ENCODE results near the gene WHRN. TPM values are rescaled to one million over a fixed set of nuclear protein-coding genes. Genes with fewer than 3 reads are reported as not detected.

The WHRN gene
- total and polyA plus RNA-seq, 2 of the 13 experiments (the other 11 are each of a cell fraction or from before 2014, with no cell fraction given): 2.3 to 5.3 TPM

- no peak for TF ChIP-seq ZSCAN21 (CRISPR knock-in tag; IDR thresholded peaks at IDR 0.05; ENCODE audit: borderline replicate concordance)
Observed at GRCh38 chr9:114372921-114373448, 132.3 kb downstream of the WHRN start (continued).

- WGBS (ENCODE audit: low lambda C conversion rate): 87% methylated on average over 13 of the region's 14 CpGs
- Histone ChIP-seq H3K4me2 (ENCODE audit: low read depth, low read length) (no peak overlapping the region), H3K27me3 (ENCODE audit: control insufficient read depth in 1 of 2, insufficient read depth in 2 of 2, low read length in 2 of 2) (no peaks in the 10 kb centered on the region), H3K4me1 (ENCODE audit: insufficient read depth, low read length) (no peaks in the 10 kb centered on the region), H2AFZ (ENCODE audit: low read length) (no peak overlapping the region), H3K9me3 (ENCODE audit: low read length) (no peaks in the 10 kb centered on the region), H3K4me3 (replicated peaks in 1 of 3; ENCODE audit: insufficient read depth in 1 of 3, low read depth in 2 of 3, low read length in 3 of 3) (no peak overlapping the region), H3K27ac (ENCODE audit: extremely low read length, insufficient read depth, low read length) (no peak overlapping the region), H4K20me1 (ENCODE audit: insufficient read depth, low read length) (no peaks in the 10 kb centered on the region), H3K79me2 (ENCODE audit: insufficient read depth, low read length) (no peaks in the 10 kb centered on the region), H3K9ac (ENCODE audit: insufficient read depth, low read depth, low read length) (no peak overlapping the region), H3K36me3 (replicated peaks in 1 of 2; ENCODE audit: control insufficient read depth in 1 of 2, insufficient read depth in 2 of 2, low read length in 2 of 2) (peaks cover 2 to 16% of the 10 kb centered on the region in 2 experiments; a peak in 3 of 5 replicates)
- ChIA-PET CTCF (ENCODE audit: low intra/inter-chr PET ratio, low total read pairs) (no interaction called here), POLR2A (interaction anchor here (0.6 kb wide), 1 partner anchor 9 kb away, joined by 3 read pairs; no protein-coding TSS in a partner anchor)
- DNase-seq (ENCODE audit: low spot score) (no peak), FAIRE-seq (no peak), ATAC-seq (no peak)
- in situ Hi-C loops (cut with HindIII; ENCODE audit: extremely low pct_ligation_motif_present, low pct_unique_long_range_greater_than_20kb): no loop called here
- BruUV-seq (replicated peaks): no TSS peak
- intact Hi-C loops (cut with micrococcal nuclease; ENCODE audit: unreplicated experiment): no loop called here
- no peak for TF ChIP-seq ARNTL (CRISPR knock-in tag; IDR thresholded peaks at IDR 0.05)
- no peak for TF ChIP-seq SNAPC2 (CRISPR knock-in tag; IDR thresholded peaks at IDR 0.05)
- no peak for TF ChIP-seq ZNF546 (CRISPR knock-in tag; conservative IDR thresholded peaks at IDR 0.05)
- TF ChIP-seq TEAD3 (CRISPR knock-in tag; optimal IDR thresholded peaks at IDR 0.05; ENCODE audit: borderline replicate concordance): no peak
- TF ChIP-seq FLYWCH1 (CRISPR knock-in tag; IDR thresholded peaks at IDR 0.05): no peak
- no peak for TF ChIP-seq ZNF34 (CRISPR knock-in tag; IDR thresholded peaks at IDR 0.05; ENCODE audit: borderline replicate concordance)
- TF ChIP-seq SMC3 (IDR thresholded peaks at IDR 0.05; ENCODE audit: low read length): no peak
- no peak for TF ChIP-seq ZNF598 (CRISPR knock-in tag; IDR thresholded peaks at IDR 0.05; ENCODE audit: borderline replicate concordance)
- no peak for TF ChIP-seq DDIT3 (CRISPR knock-in tag; IDR thresholded peaks at IDR 0.05)
- TF ChIP-seq ZNF609 (CRISPR knock-in tag; IDR thresholded peaks at IDR 0.05; ENCODE audit: borderline replicate concordance): no peak
- no peak for TF ChIP-seq KDM6A (CRISPR knock-in tag; IDR thresholded peaks at IDR 0.05; ENCODE audit: low read depth)
- no peak for TF ChIP-seq XBP1 (CRISPR knock-in tag; IDR thresholded peaks at IDR 0.05)
- no peak for TF ChIP-seq TFAP4 (IDR thresholded peaks at IDR 0.05; ENCODE audit: borderline replicate concordance, low read depth)
Observed at GRCh38 chr9:114371973-114372917, 133.0 kb downstream of the WHRN start.

Data from HepG2 (cell line).